ENCODE data around the gene EGR4.

- no peak for TF ChIP-seq CTCF (conservative IDR thresholded peaks at IDR 0.05; ENCODE audit: low read depth, low read length)
- TF ChIP-seq EZH2 (IDR thresholded peaks at IDR 0.05; ENCODE audit: low read length, unreplicated experiment), result no peak
- TF ChIP-seq EZH2phosphoT487 (IDR thresholded peaks at IDR 0.05; ENCODE audit: borderline replicate concordance, low read length), result no peak
These were observed 30.2 kb upstream of the EGR4 start for GRCh38 chr2:73323551-73323950.
